SU-DHL-6 (cell line): ENCODE measurements around the gene SMOC1.

ENCODE experiments used
- CTCF ChIP-seq: fragments of 200-600 bp; sonication (generic); IDR thresholded peaks from one replicate; pipeline ENCODE4 v1.5.1; 2017; ENCODE audit warnings: antibody characterized with exemption, mild to moderate bottlenecking, low read length, moderate library complexity; ENCODE audit not compliant: insufficient read depth, poor library complexity, severe bottlenecking
- EZH2phosphoT487 ChIP-seq: fragments of 200-600 bp; sonication (generic), shearing (Covaris generic); conservative IDR thresholded peaks from 2 replicates; pipeline ENCODE4 v1.6.1; 2018; ENCODE audit warnings: mild to moderate bottlenecking, antibody characterized with exemption, low read length, moderate library complexity, mixed read lengths

- TF ChIP-seq CTCF (no peak), EZH2phosphoT487 (no peak)
Measured at GRCh38 chr14:69909826-69910550, 30.8 kb downstream of the SMOC1 start.
